Loucy (cell line): ENCODE measurements around the gene SULT4A1.

Experiments used
- H2AFZ ChIP-seq: fragments of 200-600 bp; sonication (generic); 2 replicates; pipeline ENCODE4 v1.6.0; 2016; ENCODE audit warnings: antibody characterized with exemption, mild to moderate bottlenecking, low read length, moderate library complexity
- H3F3A ChIP-seq: fragments of 200-600 bp; 2 replicates; pipeline ENCODE4 v1.6.0; 2016; ENCODE audit warnings: antibody characterized with exemption, low read depth, mild to moderate bottlenecking
- H3K27me3 ChIP-seq: fragments of 200-600 bp; sonication (generic); 2 replicates; pipeline ENCODE4 v1.6.1; 2014; ENCODE audit warnings: low read length, mild to moderate bottlenecking; ENCODE audit not compliant: insufficient read depth, poor library complexity, severe bottlenecking
- H3K36me3 ChIP-seq: fragments of 200-600 bp; sonication (generic); 2 replicates; pipeline ENCODE4 v1.6.1; 2016; ENCODE audit warnings: low read length; ENCODE audit not compliant: insufficient read depth
- H3K4me1 ChIP-seq: fragments of 200-600 bp; sonication (generic); 2 replicates; pipeline ENCODE4 v1.5.1; 2014; ENCODE audit warnings: low read length, mild to moderate bottlenecking; ENCODE audit not compliant: insufficient read depth, poor library complexity, severe bottlenecking
- H3K4me2 ChIP-seq: fragments of 200-600 bp; sonication (generic); 2 replicates; pipeline ENCODE4 v1.6.0; 2014; ENCODE audit warnings: antibody characterized with exemption, low read length, low read depth, mild to moderate bottlenecking; ENCODE audit not compliant: poor library complexity, severe bottlenecking
- H3K4me3 ChIP-seq: fragments of 200-600 bp; sonication (generic); 2 replicates; pipeline ENCODE4 v1.5.1; 2014; ENCODE audit warnings: low read length, mild to moderate bottlenecking, mixed read lengths; ENCODE audit not compliant: poor library complexity, severe bottlenecking
- H3K79me2 ChIP-seq: fragments of 200-600 bp; sonication (generic); 2 replicates; pipeline ENCODE4 v1.6.1; 2014; ENCODE audit warnings: low read length; ENCODE audit not compliant: insufficient read depth
- H3K9ac ChIP-seq: fragments of 200-600 bp; sonication (generic); 2 replicates; pipeline ENCODE4 v1.6.0; 2014; ENCODE audit warnings: mild to moderate bottlenecking, low read depth, low read length, moderate library complexity; ENCODE audit not compliant: poor library complexity, severe bottlenecking
- H3K9me2 ChIP-seq: fragments of 200-600 bp; sonication (generic); replicated peaks from 2 replicates; pipeline ENCODE4 v1.6.1; 2016; ENCODE audit warnings: low read depth, low read length, mixed read lengths
- H3K9me3 ChIP-seq: fragments of 200-600 bp; sonication (generic); 2 replicates; pipeline ENCODE4 v1.6.1; 2014; ENCODE audit warnings: mild to moderate bottlenecking, antibody characterized with exemption, low read length, low read depth; ENCODE audit not compliant: insufficient read depth
- H4K20me1 ChIP-seq: fragments of 200-600 bp; sonication (generic); 2 replicates; pipeline ENCODE4 v1.6.0; 2014; ENCODE audit warnings: antibody characterized with exemption, low read length, mild to moderate bottlenecking; ENCODE audit not compliant: insufficient read depth, poor library complexity, severe bottlenecking
- EZH2phosphoT487 ChIP-seq: fragments of 200-600 bp; IDR thresholded peaks from 2 replicates; pipeline ENCODE4 v1.6.1; 2018; ENCODE audit warnings: antibody characterized with exemption, mild to moderate bottlenecking, moderate library complexity, borderline replicate concordance
- TF ChIP-seq, protein P1 (sequence below): fragments of 200-600 bp; sonication (generic); conservative IDR thresholded peaks from 2 replicates; pipeline ENCODE4 v1.5.1; 2014; ENCODE audit warnings: mild to moderate bottlenecking, antibody characterized with exemption, low read length

Gene SULT4A1

DNA sequence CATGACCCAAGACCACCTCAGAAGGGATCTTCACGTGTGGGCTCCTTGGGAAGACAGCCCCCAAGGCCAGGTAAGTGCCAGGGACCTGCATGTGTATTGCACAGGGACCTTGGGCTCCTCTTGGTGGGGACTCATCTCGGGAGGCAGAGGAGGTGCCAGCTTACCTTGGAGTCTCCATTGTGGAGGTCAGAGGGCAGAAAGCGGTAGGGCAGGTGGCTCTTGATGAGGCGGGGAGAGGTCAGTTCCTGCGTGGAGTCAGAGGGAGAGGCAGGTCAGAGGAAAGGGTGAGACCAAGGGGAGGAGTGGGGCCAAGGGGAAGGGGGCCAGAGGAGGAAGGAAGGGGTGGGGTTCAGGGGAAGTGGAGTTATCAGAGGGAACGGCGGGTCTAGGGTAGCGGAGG is 22.5 kb downstream of the SULT4A1 start:
- H4K20me1 ChIP-seq, result no peaks in the 10 kb centered on the region
- no peaks in the 10 kb centered on the region for H3K79me2 ChIP-seq
- no peaks in the 10 kb centered on the region for H3K4me1 ChIP-seq
- H3F3A ChIP-seq, result no peaks in the 10 kb centered on the region
- H2AFZ ChIP-seq, result no peak overlapping the region
- no peak overlapping the region for H3K4me2 ChIP-seq
- no peaks in the 10 kb centered on the region for H3K36me3 ChIP-seq
- TF ChIP-seq, protein P1, sequence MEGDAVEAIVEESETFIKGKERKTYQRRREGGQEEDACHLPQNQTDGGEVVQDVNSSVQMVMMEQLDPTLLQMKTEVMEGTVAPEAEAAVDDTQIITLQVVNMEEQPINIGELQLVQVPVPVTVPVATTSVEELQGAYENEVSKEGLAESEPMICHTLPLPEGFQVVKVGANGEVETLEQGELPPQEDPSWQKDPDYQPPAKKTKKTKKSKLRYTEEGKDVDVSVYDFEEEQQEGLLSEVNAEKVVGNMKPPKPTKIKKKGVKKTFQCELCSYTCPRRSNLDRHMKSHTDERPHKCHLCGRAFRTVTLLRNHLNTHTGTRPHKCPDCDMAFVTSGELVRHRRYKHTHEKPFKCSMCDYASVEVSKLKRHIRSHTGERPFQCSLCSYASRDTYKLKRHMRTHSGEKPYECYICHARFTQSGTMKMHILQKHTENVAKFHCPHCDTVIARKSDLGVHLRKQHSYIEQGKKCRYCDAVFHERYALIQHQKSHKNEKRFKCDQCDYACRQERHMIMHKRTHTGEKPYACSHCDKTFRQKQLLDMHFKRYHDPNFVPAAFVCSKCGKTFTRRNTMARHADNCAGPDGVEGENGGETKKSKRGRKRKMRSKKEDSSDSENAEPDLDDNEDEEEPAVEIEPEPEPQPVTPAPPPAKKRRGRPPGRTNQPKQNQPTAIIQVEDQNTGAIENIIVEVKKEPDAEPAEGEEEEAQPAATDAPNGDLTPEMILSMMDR, result no peak
- TF ChIP-seq EZH2phosphoT487, result no peak
- H3K9me2 ChIP-seq, result no peaks in the 10 kb centered on the region
- H3K4me3 ChIP-seq, result no peak overlapping the region
- H3K9ac ChIP-seq, result no peak overlapping the region
- H3K9me3 ChIP-seq, result no peaks in the 10 kb centered on the region
- H3K27me3 ChIP-seq, result no peaks in the 10 kb centered on the region

DNA sequence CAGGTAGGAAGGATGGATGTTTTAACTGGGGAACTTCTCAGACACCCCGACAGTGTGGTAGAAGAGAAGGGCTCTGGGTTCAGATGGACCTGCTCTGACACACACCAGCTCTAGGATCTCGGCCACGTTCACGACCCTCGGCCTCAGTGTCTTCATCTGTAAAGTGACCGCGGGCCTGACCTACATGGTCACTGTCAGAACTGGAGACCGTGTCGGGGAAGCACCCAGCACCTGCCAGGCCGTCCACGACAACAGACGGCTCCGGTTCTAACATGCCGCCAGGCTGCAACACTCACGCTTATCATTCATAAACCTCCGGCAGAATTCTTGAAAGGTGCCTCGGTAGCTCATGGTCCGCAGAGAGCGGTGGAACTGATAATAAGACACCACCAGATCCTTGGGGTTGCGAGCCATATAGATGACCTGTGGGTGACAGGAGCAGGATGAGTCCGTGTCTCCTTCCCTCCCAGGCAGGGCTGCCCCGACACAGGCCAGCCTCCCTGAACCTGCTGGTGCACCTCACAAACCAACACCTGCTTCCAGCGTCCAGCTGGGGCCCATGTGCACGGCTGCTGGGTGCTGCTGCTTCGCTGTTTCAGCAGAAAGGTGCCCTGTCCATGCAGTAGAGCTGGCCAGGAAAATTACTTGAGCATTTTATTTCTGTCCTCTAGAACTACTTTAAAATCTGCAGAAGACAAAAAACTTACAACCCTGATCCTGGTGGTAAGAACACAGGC is 23.6 kb downstream of the SULT4A1 start:
- H3K4me3 ChIP-seq, result no peak overlapping the region
- no peaks in the 10 kb centered on the region for H3K4me1 ChIP-seq
- no peaks in the 10 kb centered on the region for H3K9me2 ChIP-seq
- H3K79me2 ChIP-seq, result no peaks in the 10 kb centered on the region
- H3K27me3 ChIP-seq, result no peaks in the 10 kb centered on the region
- TF ChIP-seq, protein P1, result no peak
- no peak for TF ChIP-seq EZH2phosphoT487
- no peaks in the 10 kb centered on the region for H3K36me3 ChIP-seq
- H4K20me1 ChIP-seq, result no peaks in the 10 kb centered on the region
- H3F3A ChIP-seq, result no peaks in the 10 kb centered on the region
- H3K9ac ChIP-seq, result no peak overlapping the region
- no peaks in the 10 kb centered on the region for H3K9me3 ChIP-seq
- no peak overlapping the region for H3K4me2 ChIP-seq
- H2AFZ ChIP-seq, result no peak overlapping the region

DNA sequence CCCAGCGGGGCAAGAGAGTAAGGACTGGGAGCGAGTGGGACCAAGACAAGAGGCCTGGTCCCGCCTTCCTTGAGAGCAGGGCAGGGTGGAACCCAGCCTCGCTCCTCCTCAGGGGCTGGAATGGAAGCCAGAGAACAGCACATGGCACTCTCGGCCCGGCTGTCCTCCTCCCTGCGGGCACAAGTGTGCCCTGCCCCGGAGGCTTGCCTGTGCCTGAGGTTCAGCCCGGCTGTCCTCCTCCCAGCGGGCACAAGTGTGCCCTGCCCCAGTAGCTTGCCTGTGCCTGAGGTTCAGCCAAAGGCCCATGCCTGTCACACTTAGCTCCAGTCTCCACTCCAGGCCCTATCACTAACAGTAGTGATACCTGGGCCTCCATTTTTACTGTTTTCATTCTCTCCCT is 24.2 kb downstream of the SULT4A1 start:
- no peaks in the 10 kb centered on the region for H3K9me3 ChIP-seq
- no peaks in the 10 kb centered on the region for H4K20me1 ChIP-seq
- H2AFZ ChIP-seq, result no peak overlapping the region
- no peaks in the 10 kb centered on the region for H3K4me1 ChIP-seq
- H3F3A ChIP-seq, result no peaks in the 10 kb centered on the region
- H3K79me2 ChIP-seq, result no peaks in the 10 kb centered on the region
- no peaks in the 10 kb centered on the region for H3K27me3 ChIP-seq
- H3K36me3 ChIP-seq, result no peaks in the 10 kb centered on the region
- H3K4me3 ChIP-seq, result no peak overlapping the region
- H3K9me2 ChIP-seq, result no peaks in the 10 kb centered on the region
- TF ChIP-seq, protein P1, result no peak
- H3K9ac ChIP-seq, result no peak overlapping the region
- H3K4me2 ChIP-seq, result no peak overlapping the region
